Nephron progenitor cell (in vitro differentiated cells): ENCODE data around the gene F7.

Experiments
- DNase-seq: peaks from one replicate; pipeline ENCODE4 v3.0.0; 2021
- H3K27ac Mint-ChIP-seq: 2 replicates; pipeline ENCODE4 v1.8.0; 2021; ENCODE audit warnings: mild to moderate bottlenecking, moderate library complexity, mixed read lengths
- H3K27me3 Mint-ChIP-seq: 2 replicates; pipeline ENCODE4 v1.8.0; 2021; ENCODE audit warnings: mild to moderate bottlenecking, low read depth, mixed read lengths; ENCODE audit not compliant: poor library complexity
- H3K36me3 Mint-ChIP-seq: 2 replicates; pipeline ENCODE4 v1.8.0; 2021; ENCODE audit warnings: low read depth, mixed read lengths
- H3K4me1 Mint-ChIP-seq: 2 replicates; pipeline ENCODE4 v1.8.0; 2021; ENCODE audit warnings: mixed read lengths
- H3K4me3 Mint-ChIP-seq: 2 replicates; pipeline ENCODE4 v1.8.0; 2021; ENCODE audit warnings: mild to moderate bottlenecking, moderate library complexity, mixed read lengths
- H3K9me3 Mint-ChIP-seq: 2 replicates; pipeline ENCODE4 v1.8.0; 2021; ENCODE audit warnings: mild to moderate bottlenecking, moderate library complexity, mixed read lengths
- TF ChIP-seq, protein P1 (sequence below): fragments of 200-600 bp; sonication (generic); IDR thresholded peaks from 2 replicates; pipeline ENCODE4 v1.5.0; 2021; ENCODE audit warnings: antibody characterized with exemption

Gene F7

DNA sequence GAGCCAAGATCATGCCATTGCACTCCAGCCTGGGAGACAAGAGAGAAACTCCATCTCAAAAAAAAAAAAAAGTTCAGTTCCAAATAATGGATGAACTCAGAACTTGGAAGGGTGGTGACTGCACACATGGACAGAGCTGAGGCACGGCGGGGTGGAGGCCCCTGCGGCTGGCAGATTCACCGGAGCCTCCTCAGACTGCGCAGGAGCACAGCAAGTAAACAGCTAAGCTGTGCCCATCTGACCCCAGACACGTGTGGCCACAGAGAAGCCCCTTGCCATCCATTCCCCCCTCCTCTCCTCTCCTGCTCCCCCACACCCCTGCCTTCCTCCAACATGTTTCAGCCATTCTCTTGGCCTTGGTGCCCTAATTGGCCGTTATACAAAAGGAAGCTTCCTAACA is 37.3 kb downstream of the F7 start:
- no peak overlapping the region for H3K4me3 Mint-ChIP-seq
- H3K36me3 Mint-ChIP-seq, result no peaks in the 10 kb centered on the region
- TF ChIP-seq, protein P1, sequence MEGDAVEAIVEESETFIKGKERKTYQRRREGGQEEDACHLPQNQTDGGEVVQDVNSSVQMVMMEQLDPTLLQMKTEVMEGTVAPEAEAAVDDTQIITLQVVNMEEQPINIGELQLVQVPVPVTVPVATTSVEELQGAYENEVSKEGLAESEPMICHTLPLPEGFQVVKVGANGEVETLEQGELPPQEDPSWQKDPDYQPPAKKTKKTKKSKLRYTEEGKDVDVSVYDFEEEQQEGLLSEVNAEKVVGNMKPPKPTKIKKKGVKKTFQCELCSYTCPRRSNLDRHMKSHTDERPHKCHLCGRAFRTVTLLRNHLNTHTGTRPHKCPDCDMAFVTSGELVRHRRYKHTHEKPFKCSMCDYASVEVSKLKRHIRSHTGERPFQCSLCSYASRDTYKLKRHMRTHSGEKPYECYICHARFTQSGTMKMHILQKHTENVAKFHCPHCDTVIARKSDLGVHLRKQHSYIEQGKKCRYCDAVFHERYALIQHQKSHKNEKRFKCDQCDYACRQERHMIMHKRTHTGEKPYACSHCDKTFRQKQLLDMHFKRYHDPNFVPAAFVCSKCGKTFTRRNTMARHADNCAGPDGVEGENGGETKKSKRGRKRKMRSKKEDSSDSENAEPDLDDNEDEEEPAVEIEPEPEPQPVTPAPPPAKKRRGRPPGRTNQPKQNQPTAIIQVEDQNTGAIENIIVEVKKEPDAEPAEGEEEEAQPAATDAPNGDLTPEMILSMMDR, result no peak
- H3K4me1 Mint-ChIP-seq, result peaks cover 11% of the 10 kb centered on the region
- H3K27ac Mint-ChIP-seq, result no peak overlapping the region
- H3K27me3 Mint-ChIP-seq, result peaks cover 21% of the 10 kb centered on the region
- no peaks in the 10 kb centered on the region for H3K9me3 Mint-ChIP-seq
- no peak for DNase-seq

GRCh38 chr13:113143466-113144254 is 38.1 kb downstream of the F7 start:
- no peak overlapping the region for H3K27ac Mint-ChIP-seq
- peaks cover 17% of the 10 kb centered on the region for H3K27me3 Mint-ChIP-seq
- H3K4me3 Mint-ChIP-seq, result no peak overlapping the region
- H3K36me3 Mint-ChIP-seq, result no peaks in the 10 kb centered on the region
- H3K4me1 Mint-ChIP-seq, result peaks cover 11% of the 10 kb centered on the region
- H3K9me3 Mint-ChIP-seq, result no peaks in the 10 kb centered on the region
- TF ChIP-seq, protein P1, result no peak
- no peak for DNase-seq

DNA sequence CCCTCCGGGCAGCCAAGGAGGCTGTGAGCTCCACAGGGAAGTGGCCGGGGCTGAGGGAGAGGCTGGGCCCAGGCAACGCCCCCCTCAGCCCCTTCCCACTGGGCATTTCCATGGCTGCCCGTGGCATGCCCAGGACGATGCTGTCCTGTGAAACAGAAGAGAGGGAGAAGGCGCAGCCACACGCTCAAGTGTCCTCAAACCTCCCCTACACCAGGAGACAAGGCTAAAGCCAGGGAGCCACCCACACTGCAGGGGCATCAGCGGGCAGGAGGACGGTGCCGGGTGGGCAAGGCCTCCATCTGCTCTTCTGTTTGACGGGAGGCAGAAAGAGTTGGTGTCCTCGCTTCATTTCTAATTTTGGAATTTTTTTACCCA is 38.7 kb downstream of the F7 start:
- DNase-seq, result no peak
- H3K4me1 Mint-ChIP-seq, result peaks cover 5% of the 10 kb centered on the region
- no peak overlapping the region for H3K27ac Mint-ChIP-seq
- H3K27me3 Mint-ChIP-seq, result peaks cover 14% of the 10 kb centered on the region
- H3K9me3 Mint-ChIP-seq, result no peaks in the 10 kb centered on the region
- TF ChIP-seq, protein P1, result no peak
- no peaks in the 10 kb centered on the region for H3K36me3 Mint-ChIP-seq
- no peak overlapping the region for H3K4me3 Mint-ChIP-seq

GRCh38 chr13:113145496-113145895 is 39.9 kb downstream of the F7 start:
- Mint-ChIP-seq H3K4me1 (peaks cover 6% of the 10 kb centered on the region), H3K27me3 (peaks cover 17% of the 10 kb centered on the region), H3K4me3 (no peak overlapping the region), H3K27ac (no peak overlapping the region), H3K9me3 (no peaks in the 10 kb centered on the region), H3K36me3 (no peaks in the 10 kb centered on the region)
- no peak for DNase-seq
- TF ChIP-seq, protein P1, result no peak

DNA sequence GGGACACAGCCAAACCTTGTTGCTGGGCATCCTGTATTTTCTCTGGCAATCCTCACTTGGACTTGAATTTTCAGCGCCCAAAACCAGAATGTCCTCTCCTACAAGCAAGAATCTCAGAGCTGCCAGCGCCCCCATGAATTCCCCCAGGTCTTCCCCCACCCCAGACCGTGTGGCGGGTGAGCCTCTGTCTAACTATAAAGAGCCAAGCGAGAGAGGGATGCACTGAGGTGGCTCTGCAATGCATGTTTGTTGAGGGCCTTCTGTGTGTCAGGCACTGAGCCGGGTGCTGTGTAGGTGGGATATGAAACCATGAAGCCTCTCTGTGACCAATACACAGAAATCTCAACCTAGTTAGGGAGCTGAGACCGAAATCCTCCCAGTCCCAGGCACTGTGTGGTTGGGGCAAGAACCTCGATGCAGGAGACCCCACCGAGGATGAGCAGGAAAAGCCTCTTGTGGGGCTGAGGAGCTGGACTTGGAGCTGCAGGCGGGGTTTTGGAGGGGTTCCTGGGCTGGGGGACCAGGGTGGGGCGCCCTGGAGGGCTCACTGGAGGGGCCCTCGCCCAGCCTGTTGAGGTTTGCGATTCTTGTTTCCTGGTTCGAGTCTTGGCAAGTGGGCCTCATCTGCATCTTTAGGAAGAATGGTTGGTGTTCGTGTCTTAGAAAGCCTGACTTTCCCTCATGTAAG is 40.5 kb downstream of the F7 start:
- no peak for DNase-seq
- H3K27ac Mint-ChIP-seq, result no peak overlapping the region
- peaks cover 18% of the 10 kb centered on the region for H3K27me3 Mint-ChIP-seq
- no peaks in the 10 kb centered on the region for H3K9me3 Mint-ChIP-seq
- no peak overlapping the region for H3K4me3 Mint-ChIP-seq
- no peaks in the 10 kb centered on the region for H3K36me3 Mint-ChIP-seq
- peaks cover 11% of the 10 kb centered on the region for H3K4me1 Mint-ChIP-seq
- TF ChIP-seq, protein P1, result no peak

DNA sequence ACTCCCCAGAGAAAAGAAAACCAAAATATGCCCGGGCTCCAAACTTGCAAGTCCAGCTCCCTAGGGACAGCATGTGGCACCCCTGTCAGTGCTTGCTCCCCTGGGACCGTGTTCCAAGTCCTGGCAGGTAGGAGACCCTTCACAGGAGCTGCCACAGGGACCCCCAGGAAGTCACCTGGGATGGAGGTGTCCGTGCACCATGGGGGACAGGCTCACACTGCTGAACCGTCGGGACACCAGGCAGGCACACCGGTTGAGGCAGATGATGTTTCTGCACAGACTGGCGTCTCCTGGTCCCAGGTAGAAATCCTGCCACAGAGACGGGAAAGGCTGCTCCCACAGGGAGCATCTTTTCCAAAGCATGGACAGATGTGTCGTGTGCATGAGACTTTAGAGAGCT is 41.2 kb downstream of the F7 start:
- H3K4me1 Mint-ChIP-seq, result peaks cover 18% of the 10 kb centered on the region
- H3K27ac Mint-ChIP-seq, result no peak overlapping the region
- H3K27me3 Mint-ChIP-seq, result peaks cover 25% of the 10 kb centered on the region
- no peaks in the 10 kb centered on the region for H3K9me3 Mint-ChIP-seq
- H3K4me3 Mint-ChIP-seq, result no peak overlapping the region
- no peaks in the 10 kb centered on the region for H3K36me3 Mint-ChIP-seq
- TF ChIP-seq, protein P1, result no peak
- no peak for DNase-seq
